Heart left ventricle (tissue), 16 donors: ENCODE results near the gene SLC2A9. TPM values are rescaled to one million over a fixed set of nuclear protein-coding genes. Genes with fewer than 3 reads are reported as not detected.

Experiments
- ATAC-seq, 4 donors: fragments of 200-7000 bp; cut with Tn5 transposase; one replicate each; pipeline ENCODE4 v1.9.1; 2020 to 2022; ENCODE audit warnings: moderate library complexity in 4 of 4, mild to moderate bottlenecking in 3 of 4, moderate number of reproducible peaks in 1 of 4
- DNase-seq, 5 donors: peaks; one replicate each; pipeline ENCODE4 v3.0.0-alpha.2; 2020
- H3K27ac ChIP-seq, 12 donors: fragments of 200-600 bp; sonication (generic) in 4 of 12; one replicate each; pipeline versions ENCODE4 v1.5.0 to v1.8.0; 2016 to 2022; ENCODE audit warnings: mild to moderate bottlenecking in 2 of 12
- H3K27me3 ChIP-seq, 9 donors: fragments of 200-600 bp; sonication (generic) in 2 of 9; one replicate each; pipeline versions ENCODE4 v1.5.1 to v1.8.0; 2016 to 2022; ENCODE audit warnings: mild to moderate bottlenecking in 3 of 9
- H3K36me3 ChIP-seq, 9 donors: fragments of 200-600 bp; sonication (generic) in 2 of 9; one replicate each; pipeline versions ENCODE4 v1.5.0 to v1.8.0; 2018 to 2022; ENCODE audit warnings: mild to moderate bottlenecking in 2 of 9
- H3K4me1 ChIP-seq, 12 donors: fragments of 200-600 bp; sonication (generic) in 4 of 12; one replicate each; pipeline versions ENCODE4 v1.5.0 to v1.8.0; 2016 to 2022; ENCODE audit warnings: mild to moderate bottlenecking in 3 of 12
- H3K4me3 ChIP-seq, 12 donors: fragments of 200-600 bp; sonication (generic) in 4 of 12; one replicate each; pipeline versions ENCODE4 v1.5.0 to v1.8.0; 2017 to 2022; ENCODE audit warnings: mild to moderate bottlenecking in 9 of 12, moderate library complexity in 4 of 12
- H3K9me3 ChIP-seq, 12 donors: fragments of 200-600 bp; sonication (generic) in 4 of 12; one replicate each; pipeline versions ENCODE4 v1.5.0 to v1.8.0; 2016 to 2022; ENCODE audit warnings: mild to moderate bottlenecking in 1 of 12
- CTCF ChIP-seq, 12 donors: fragments of 200-600 bp; sonication (generic) in 4 of 12; IDR thresholded peaks; one replicate each; pipeline versions ENCODE4 v1.5.0 to v1.8.0; 2018 to 2022; ENCODE audit warnings: antibody characterized with exemption in 12 of 12, mild to moderate bottlenecking in 5 of 12
- POLR2A ChIP-seq, 2 donors: fragments of 450-650 bp; IDR thresholded peaks; one replicate each; pipeline ENCODE4 v1.6.1; 2017; ENCODE audit warnings: antibody characterized with exemption in 2 of 2, mild to moderate bottlenecking in 2 of 2, moderate library complexity in 2 of 2
- WGBS, 4 donors: extraction: QIAGEN DNeasy Blood & Tissue Kit in 2 of 4; methylation state at CpG; one replicate each; pipeline versions ENCODE4 v1.1.5 to v1.1.7; 2013 to 2018; 5-methylcytosine and 5-hydroxymethylcytosine counted together
- intact Hi-C, 10 donors: fragments of 100-400 bp; cut with DNase I; formaldehyde crosslinking; loops; one replicate each; pipeline versions ENCODE4 v1.11.1 to v1.14.2; 2022
- polyA plus RNA-seq, 2 donors: library from polyadenylated mRNA; stranded (reverse); fragments of 200-250 nt; gene quantifications; one replicate each; pipeline ENCODE4 v1.2.3, GENCODE V29; 2013
- total RNA-seq, 9 donors: library from RNA; depleted of rRNA in 2 of 9; stranded (reverse); fragments of >200 nt in 2 of 9; fragmentation: NEBNext Ultra II Directional in 3 of 9; extraction: Animal tissue kit (Norgen Biotek cat#: 25700) in 3 of 9; gene quantifications; one replicate each; pipeline versions ENCODE4 v1.1.0 to v1.2.4, GENCODE V29; 2016 to 2023
- donor health status: ischemic (EF 13 %, LVEDD 7.1; RV severe dilation, severe dysfunction).
- donor health status: healthy with polysubstance abuse.
- donor health status: DM: no; HTN: yes; CAD: no.
- donor health status: DM: no; HTN: no; CAD: no.
- donor health status: ischemic (EF 25% LVEDD 6.9; RV normal size, moderate dysfunction).
- donor health status: ischemic (EF 25% LVEDD 5.7; RV mildly dilated, moderate dysfunction).
- donor health status: healthy.
- donor health status: DM: yes; HTN: yes; CAD: no.
- donor health status: ischemic (EF 35%, LVEDD 5.7; RV mildly dilated, moderate dysfunction).
- donor health status: nonischemic (EF 11% LVEDD 7.7; RV severe dilation, severe dysfunction).
- donor health status: DM: yes; HTN: yes; CAD: no.
- donor health status: PGD.
- donor health status: ischemic (EF 29% LVEDD 5.4; RV normal size, mild dysfunction).
- donor health status: nonischemic (EF 23%, LVEDD 6.1; RV moderate dilation, normal function).

SLC2A9 gene
- total and polyA plus RNA-seq, 11 donors: 1.6 to 15.1 (median 5.1) TPM

- DNase-seq: no peak
- no peaks in the 10 kb centered on the region for H3K27me3 ChIP-seq
- H3K36me3 ChIP-seq: no peaks in the 10 kb centered on the region
- H3K27ac ChIP-seq: peak overlapping the region in 1 of 12 donors; percentile 70
- 81 to 91% (median 87%) methylated on average over 1 of the region's 1 CpG for WGBS, 4 donors
- ATAC-seq: no peak
- no peak for TF ChIP-seq POLR2A (IDR thresholded peaks at IDR 0.05)
- no peak for TF ChIP-seq CTCF (IDR thresholded peaks at IDR 0.05)
- H3K4me1 ChIP-seq: peaks cover 0 to 18% (median 0%) of the 10 kb centered on the region in 12 donors
- peaks cover 0 to 14% (median 2%) of the 10 kb centered on the region in 12 donors for H3K9me3 ChIP-seq
- H3K4me3 ChIP-seq: no peak overlapping the region
- intact Hi-C loops: no loop called here
Observed at GRCh38 chr4:10045481-10045880, 24.2 kb upstream of the SLC2A9 start.

- intact Hi-C loops: no loop called here
- H3K36me3 ChIP-seq: no peaks in the 10 kb centered on the region
- peaks cover 0 to 14% (median 2%) of the 10 kb centered on the region in 12 donors for H3K9me3 ChIP-seq
- H3K27me3 ChIP-seq: no peaks in the 10 kb centered on the region
- no peak overlapping the region for H3K27ac ChIP-seq
- WGBS, 4 donors: 80 to 89% (median 85%) methylated on average over 6 of the region's 6 CpGs
- DNase-seq (no peak), ATAC-seq (no peak)
- no peak overlapping the region for H3K4me3 ChIP-seq
- TF ChIP-seq POLR2A (IDR thresholded peaks at IDR 0.05): no peak
- TF ChIP-seq CTCF (IDR thresholded peaks at IDR 0.05): no peak
- H3K4me1 ChIP-seq: peaks cover 0 to 11% (median 0%) of the 10 kb centered on the region in 12 donors
Observed at GRCh38 chr4:10041036-10041435, 19.7 kb upstream of the SLC2A9 start.

DNA sequence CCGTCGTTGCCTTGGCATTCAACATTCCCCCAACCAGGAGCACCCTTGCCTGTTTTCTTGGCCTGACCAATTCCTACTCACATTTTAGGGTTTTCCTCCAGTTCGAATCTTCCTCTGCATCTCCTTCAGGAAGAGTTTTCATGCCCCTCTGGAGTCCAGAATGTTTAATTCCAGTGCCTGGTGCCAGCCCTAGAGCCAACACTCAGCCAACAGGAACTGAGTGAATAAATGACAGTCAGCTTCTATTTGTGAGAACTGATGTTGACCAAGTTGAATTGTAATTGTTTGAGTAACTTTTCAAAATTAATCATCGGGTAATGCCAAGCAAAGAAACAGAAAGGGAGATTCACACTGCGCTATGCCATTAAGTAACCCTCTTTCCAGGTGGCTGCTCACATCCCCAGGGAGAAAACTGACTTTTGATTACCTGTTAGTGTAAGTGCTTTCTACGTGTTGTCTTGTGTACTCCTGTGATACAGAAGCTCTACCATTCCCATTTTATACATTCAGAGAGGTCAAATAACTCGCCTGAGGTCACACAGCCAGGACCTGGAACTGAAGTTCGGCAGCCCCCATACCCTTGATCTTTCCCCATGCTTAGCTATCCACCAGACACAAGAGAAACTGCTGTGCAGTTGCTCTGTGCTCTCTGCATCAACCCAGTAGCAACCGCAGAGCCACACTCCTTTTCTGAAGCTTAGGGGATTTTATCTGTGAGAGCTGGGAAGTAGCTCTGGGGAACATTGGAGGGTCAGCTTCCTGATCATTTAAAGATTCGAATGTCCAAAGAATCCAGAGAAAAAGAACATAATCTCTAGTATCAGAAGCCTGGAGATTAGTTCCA is 19.0 kb upstream of the SLC2A9 start:
- H3K4me1 ChIP-seq: peaks cover 0 to 11% (median 0%) of the 10 kb centered on the region in 12 donors
- intact Hi-C loops: no loop called here
- DNase-seq (no peak), ATAC-seq (no peak)
- peaks cover 0 to 14% (median 2%) of the 10 kb centered on the region in 12 donors for H3K9me3 ChIP-seq
- H3K4me3 ChIP-seq: no peak overlapping the region
- no peaks in the 10 kb centered on the region for H3K36me3 ChIP-seq
- H3K27ac ChIP-seq: no peak overlapping the region
- TF ChIP-seq CTCF (IDR thresholded peaks at IDR 0.05): no peak
- TF ChIP-seq POLR2A (IDR thresholded peaks at IDR 0.05): no peak
- 77 to 90% (median 89%) methylated on average over 10 of the region's 10 CpGs for WGBS, 4 donors
- no peaks in the 10 kb centered on the region for H3K27me3 ChIP-seq

DNA sequence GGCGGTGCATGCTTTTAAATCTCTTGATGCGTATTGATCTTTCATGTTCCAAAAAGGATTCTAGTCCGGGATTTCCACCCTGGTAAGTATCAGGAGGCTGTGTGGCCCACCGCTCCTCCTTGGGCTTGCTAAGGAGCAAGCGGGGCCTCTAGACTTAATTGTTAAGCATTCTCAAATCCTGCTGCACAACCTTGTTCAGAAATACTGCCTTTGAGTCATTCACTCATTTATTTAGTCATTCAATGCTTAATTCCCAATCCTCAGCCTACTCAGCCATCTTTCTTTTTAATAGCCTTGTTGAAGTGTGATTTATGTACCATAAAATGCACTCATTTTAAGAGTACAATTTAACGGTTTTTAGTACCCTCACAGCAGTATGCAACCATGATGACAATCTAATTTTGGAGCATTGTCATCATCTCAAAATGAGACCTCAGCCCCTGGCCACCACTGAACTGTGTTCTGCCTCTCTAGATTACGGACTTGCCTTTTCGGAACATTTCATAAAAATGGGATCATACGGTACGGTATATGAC is 15.6 kb upstream of the SLC2A9 start:
- no peak overlapping the region for H3K27ac ChIP-seq
- H3K27me3 ChIP-seq: no peaks in the 10 kb centered on the region
- DNase-seq: no peak
- no peak for ATAC-seq
- H3K9me3 ChIP-seq: no peaks in the 10 kb centered on the region
- 83 to 96% (median 89%) methylated on average over 9 to 10 of the region's 10 CpGs for WGBS, 4 donors
- H3K4me1 ChIP-seq: peaks cover 4 to 32% (median 23%) of the 10 kb centered on the region in 12 donors
- no peaks in the 10 kb centered on the region for H3K36me3 ChIP-seq
- TF ChIP-seq POLR2A (IDR thresholded peaks at IDR 0.05): no peak
- TF ChIP-seq CTCF (IDR thresholded peaks at IDR 0.05): no peak
- H3K4me3 ChIP-seq: no peak overlapping the region
- intact Hi-C loops: no loop called here
